Muscle of leg (tissue), 11 donors: ENCODE data around the gene GRIK4. TPM values are rescaled to one million over a fixed set of nuclear protein-coding genes. Genes with fewer than 3 reads are reported as not detected.

Experiments
- DNase-seq: peaks from one replicate; pipeline ENCODE4 v3.0.0; 2013
- H3K27ac ChIP-seq: one replicate; pipeline ENCODE4 v1.5.1; 2013; ENCODE audit warnings: mild to moderate bottlenecking, low read length, control low read depth
- H3K27me3 ChIP-seq: one replicate; pipeline ENCODE4 v1.6.1; 2013; ENCODE audit warnings: low read length; ENCODE audit not compliant: control insufficient read depth, insufficient read depth
- H3K36me3 ChIP-seq: one replicate; pipeline ENCODE4 v1.6.1; 2013; ENCODE audit warnings: low read length; ENCODE audit not compliant: control insufficient read depth, insufficient read depth
- H3K4me1 ChIP-seq: one replicate; pipeline ENCODE4 v1.6.1; 2013; ENCODE audit warnings: low read length; ENCODE audit not compliant: control insufficient read depth, insufficient read depth
- H3K4me3 ChIP-seq: one replicate; pipeline ENCODE4 v1.5.1; 2013; ENCODE audit warnings: low read length, control low read depth
- H3K9me3 ChIP-seq: replicated peaks from 2 replicates; pipeline ENCODE4 v1.6.1; 2013; ENCODE audit warnings: low read depth, low read length; ENCODE audit not compliant: control insufficient read depth
- WGBS: methylation state at CpG from one replicate; pipeline ENCODE4 v1.1.5; 2013; ENCODE audit warnings: missing lambda C conversion rate; ENCODE audit not compliant: insufficient coverage; 5-methylcytosine and 5-hydroxymethylcytosine counted together
- polyA plus RNA-seq, 8 donors: library from polyadenylated mRNA; unstranded; fragments of 120-200 nt; gene quantifications; one replicate each; pipeline versions ENCODE4 v1.2.1 to v1.2.3, GENCODE V29; 2013; ENCODE audit warnings: inconsistent platforms in 1 of 8, low replicate concordance in 1 of 8; ENCODE audit not compliant: insufficient read length in 8 of 8, insufficient read depth in 1 of 8
- total RNA-seq: library from RNA; stranded (reverse); fragments of 120-200 nt; gene quantifications from one replicate; pipeline ENCODE4 v1.2.4, GENCODE V29; 2013

Gene GRIK4
- total and polyA plus RNA-seq, 9 donors, result 0.09 to 1.3 (median 0.50) TPM

GRCh38 chr11:121037016-121037415, 525.5 kb downstream of the GRIK4 start:
- no CpG with 5 or more reads among the region's 1 CpG for WGBS
- no peak for DNase-seq
- Histone ChIP-seq H3K36me3 (no peaks in the 10 kb centered on the region), H3K9me3 (no peaks in the 10 kb centered on the region), H3K4me3 (no peak overlapping the region), H3K27me3 (no peaks in the 10 kb centered on the region), H3K27ac (no peak overlapping the region), H3K4me1 (no peaks in the 10 kb centered on the region)

Other genes starting within 250 kb of the GRIK4 start
- gene TLCD5, start 186.4 kb upstream of the GRIK4 start, total RNA-seq, result 6.6 TPM
- gene TLCD5, start 186.4 kb upstream of the GRIK4 start, polyA plus RNA-seq, result 1 to 10 TPM; 6.0 to 9.1 (median 8.1) TPM
- 41.8 TPM for gene ARHGEF12, start 175.3 kb upstream of the GRIK4 start, total RNA-seq
- gene ARHGEF12, start 175.3 kb upstream of the GRIK4 start, polyA plus RNA-seq, result 10 to 100 TPM; 26.5 to 53.6 (median 36.4) TPM